Measurements from ENCODE around the gene GLI3.

- TF ChIP-seq SP1 (IDR thresholded peaks at IDR 0.05) = no peak
- no peak for TF ChIP-seq ARNT (IDR thresholded peaks at IDR 0.05)
- TF ChIP-seq ZNF384 (IDR thresholded peaks at IDR 0.05) = no peak
- no peak for TF ChIP-seq LEF1 (IDR thresholded peaks at IDR 0.05; ENCODE audit: borderline replicate concordance)
- TF ChIP-seq ELF4 (IDR thresholded peaks at IDR 0.05) = no peak
- TF ChIP-seq TARDBP (IDR thresholded peaks at IDR 0.05) = no peak
- no peak for TF ChIP-seq NFRKB (IDR thresholded peaks at IDR 0.05)
- TF ChIP-seq, protein P1, sequence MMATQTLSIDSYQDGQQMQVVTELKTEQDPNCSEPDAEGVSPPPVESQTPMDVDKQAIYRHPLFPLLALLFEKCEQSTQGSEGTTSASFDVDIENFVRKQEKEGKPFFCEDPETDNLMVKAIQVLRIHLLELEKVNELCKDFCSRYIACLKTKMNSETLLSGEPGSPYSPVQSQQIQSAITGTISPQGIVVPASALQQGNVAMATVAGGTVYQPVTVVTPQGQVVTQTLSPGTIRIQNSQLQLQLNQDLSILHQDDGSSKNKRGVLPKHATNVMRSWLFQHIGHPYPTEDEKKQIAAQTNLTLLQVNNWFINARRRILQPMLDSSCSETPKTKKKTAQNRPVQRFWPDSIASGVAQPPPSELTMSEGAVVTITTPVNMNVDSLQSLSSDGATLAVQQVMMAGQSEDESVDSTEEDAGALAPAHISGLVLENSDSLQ (IDR thresholded peaks at IDR 0.05) = no peak
- no peak for TF ChIP-seq BHLHE40 (IDR thresholded peaks at IDR 0.05; ENCODE audit: borderline replicate concordance)
- no peak for TF ChIP-seq SUZ12 (IDR thresholded peaks at IDR 0.05)
- TF ChIP-seq CTBP1 (IDR thresholded peaks at IDR 0.05; ENCODE audit: borderline replicate concordance) = no peak
These were observed 111.7 kb downstream of the GLI3 start for GRCh38 chr7:42125321-42125720.
